GM12892 (cell line): ENCODE measurements around the gene PWP2.
"Not testable (repeated sequence)": the region's sequence is repeated elsewhere in the genome, so short reads cannot be mapped to it uniquely, and the experiment has no call there.

Experiments
- POLR2A ChIP-seq: IDR thresholded peaks from 2 replicates; pipeline ENCODE4 v1.6.1; 2011; ENCODE audit warnings: low read depth, low read length, control low read depth
- TAF1 ChIP-seq: IDR thresholded peaks from 2 replicates; pipeline ENCODE4 v1.6.1; 2011; ENCODE audit warnings: low read depth, mild to moderate bottlenecking, control low read depth, low read length, borderline replicate concordance

GRCh38 chr21:44098964-44099363 is 8.2 kb upstream of the PWP2 start:
- not testable (repeated sequence) for TF ChIP-seq TAF1, POLR2A
